ENCODE data around the gene PAPSS2.

GRCh38 chr10:87794285-87794684 is 134.6 kb downstream of the PAPSS2 start:
- TF ChIP-seq, protein P1, sequence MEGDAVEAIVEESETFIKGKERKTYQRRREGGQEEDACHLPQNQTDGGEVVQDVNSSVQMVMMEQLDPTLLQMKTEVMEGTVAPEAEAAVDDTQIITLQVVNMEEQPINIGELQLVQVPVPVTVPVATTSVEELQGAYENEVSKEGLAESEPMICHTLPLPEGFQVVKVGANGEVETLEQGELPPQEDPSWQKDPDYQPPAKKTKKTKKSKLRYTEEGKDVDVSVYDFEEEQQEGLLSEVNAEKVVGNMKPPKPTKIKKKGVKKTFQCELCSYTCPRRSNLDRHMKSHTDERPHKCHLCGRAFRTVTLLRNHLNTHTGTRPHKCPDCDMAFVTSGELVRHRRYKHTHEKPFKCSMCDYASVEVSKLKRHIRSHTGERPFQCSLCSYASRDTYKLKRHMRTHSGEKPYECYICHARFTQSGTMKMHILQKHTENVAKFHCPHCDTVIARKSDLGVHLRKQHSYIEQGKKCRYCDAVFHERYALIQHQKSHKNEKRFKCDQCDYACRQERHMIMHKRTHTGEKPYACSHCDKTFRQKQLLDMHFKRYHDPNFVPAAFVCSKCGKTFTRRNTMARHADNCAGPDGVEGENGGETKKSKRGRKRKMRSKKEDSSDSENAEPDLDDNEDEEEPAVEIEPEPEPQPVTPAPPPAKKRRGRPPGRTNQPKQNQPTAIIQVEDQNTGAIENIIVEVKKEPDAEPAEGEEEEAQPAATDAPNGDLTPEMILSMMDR (IDR thresholded peaks at IDR 0.05), result no peak
- no peak for TF ChIP-seq POLR2A (IDR thresholded peaks at IDR 0.05)

Measured in body of pancreas (tissue), 4 donors.